ENCODE measurements around the gene ROGDI.

The ROGDI gene

GRCh38 chr16:4840984-4841383 is 38.6 kb upstream of the ROGDI start:
- ATAC-seq: no peak
- TF ChIP-seq SNAI2 (CRISPR knock-in tag; IDR thresholded peaks at IDR 0.05) (no peak), TOX (CRISPR knock-in tag; IDR thresholded peaks at IDR 0.05; ENCODE audit: borderline replicate concordance) (no peak), CSDC2 (CRISPR knock-in tag; IDR thresholded peaks at IDR 0.05) (no peak), ZNF8 (CRISPR knock-in tag; IDR thresholded peaks at IDR 0.05) (no peak), ZFP3 (CRISPR knock-in tag; IDR thresholded peaks at IDR 0.05) (no peak), RARB (CRISPR knock-in tag; IDR thresholded peaks at IDR 0.05) (no peak), TSHZ2 (CRISPR knock-in tag; IDR thresholded peaks at IDR 0.05) (no peak), PATZ1 (CRISPR knock-in tag; IDR thresholded peaks at IDR 0.05; ENCODE audit: borderline replicate concordance) (no peak), TCF4 (CRISPR knock-in tag; IDR thresholded peaks at IDR 0.05; ENCODE audit: borderline replicate concordance) (no peak), ESRRG (CRISPR knock-in tag; IDR thresholded peaks at IDR 0.05) (no peak), ZFP30 (CRISPR knock-in tag; IDR thresholded peaks at IDR 0.05) (no peak), CREB5 (CRISPR knock-in tag; IDR thresholded peaks at IDR 0.05; ENCODE audit: low read depth) (no peak), POU6F1 (CRISPR knock-in tag; IDR thresholded peaks at IDR 0.05; ENCODE audit: borderline replicate concordance, low read depth) (no peak), GLIS3 (CRISPR knock-in tag; IDR thresholded peaks at IDR 0.05) (no peak), ZNF565 (CRISPR knock-in tag; conservative IDR thresholded peaks at IDR 0.05; ENCODE audit: low read depth) (no peak), BACH2 (CRISPR knock-in tag; IDR thresholded peaks at IDR 0.05; ENCODE audit: borderline replicate concordance) (no peak)

GRCh38 chr16:4839942-4840341 is 37.5 kb upstream of the ROGDI start:
- no peak for ATAC-seq
- TF ChIP-seq ZFP3 (CRISPR knock-in tag; IDR thresholded peaks at IDR 0.05) (no peak), ARNTL (CRISPR knock-in tag; IDR thresholded peaks at IDR 0.05; ENCODE audit: borderline replicate concordance, low read depth) (no peak), CSDC2 (CRISPR knock-in tag; IDR thresholded peaks at IDR 0.05) (no peak), RARB (CRISPR knock-in tag; IDR thresholded peaks at IDR 0.05) (no peak), ISL1 (CRISPR knock-in tag; IDR thresholded peaks at IDR 0.05) (no peak), PATZ1 (CRISPR knock-in tag; IDR thresholded peaks at IDR 0.05; ENCODE audit: borderline replicate concordance) (no peak), BACH2 (CRISPR knock-in tag; IDR thresholded peaks at IDR 0.05; ENCODE audit: borderline replicate concordance) (no peak), OSR1 (CRISPR knock-in tag; IDR thresholded peaks at IDR 0.05) (no peak), ZNF565 (CRISPR knock-in tag; conservative IDR thresholded peaks at IDR 0.05; ENCODE audit: low read depth) (no peak), GLIS3 (CRISPR knock-in tag; IDR thresholded peaks at IDR 0.05) (no peak), CREB5 (CRISPR knock-in tag; IDR thresholded peaks at IDR 0.05; ENCODE audit: low read depth) (no peak), POU6F1 (CRISPR knock-in tag; IDR thresholded peaks at IDR 0.05; ENCODE audit: borderline replicate concordance, low read depth) (no peak), ZC3H10 (CRISPR knock-in tag; IDR thresholded peaks at IDR 0.05) (no peak), TSHZ2 (CRISPR knock-in tag; IDR thresholded peaks at IDR 0.05) (no peak), ESRRG (CRISPR knock-in tag; IDR thresholded peaks at IDR 0.05) (no peak), PPARA (CRISPR knock-in tag; IDR thresholded peaks at IDR 0.05; ENCODE audit: borderline replicate concordance) (no peak)

Measured in SK-N-SH treated with all-trans-retinoic acid at 6 μM for 48 hours (cell line).